Hematopoietic multipotent progenitor cell treated with erythropoietin and hydrocortisone succinate and interleukin-3 and kit ligand, for 8 days (in vitro differentiated cells): ENCODE results near the gene MCM8.
A peak's percentile ranks its signal among the peaks of the same experiment; 100 is the strongest.

Experiments
- DNase-seq: peaks from one replicate; pipeline ENCODE4 v3.0.0-alpha.2; 2015

The MCM8 gene

GRCh38 chr20:5950271-5951031 lies at the start of gene MCM8, which contains the start of gene TRMT6:
Gene MCM8, plus strand, starts transcription at chr20:5950652. Its CDS starts 1,364 bp downstream, at chr20:5952016.
Gene TRMT6, minus strand, starts transcription at chr20:5950533. Its CDS starts 128 bp downstream, at chr20:5950405.
- peak; percentile 97 for DNase-seq

DNA sequence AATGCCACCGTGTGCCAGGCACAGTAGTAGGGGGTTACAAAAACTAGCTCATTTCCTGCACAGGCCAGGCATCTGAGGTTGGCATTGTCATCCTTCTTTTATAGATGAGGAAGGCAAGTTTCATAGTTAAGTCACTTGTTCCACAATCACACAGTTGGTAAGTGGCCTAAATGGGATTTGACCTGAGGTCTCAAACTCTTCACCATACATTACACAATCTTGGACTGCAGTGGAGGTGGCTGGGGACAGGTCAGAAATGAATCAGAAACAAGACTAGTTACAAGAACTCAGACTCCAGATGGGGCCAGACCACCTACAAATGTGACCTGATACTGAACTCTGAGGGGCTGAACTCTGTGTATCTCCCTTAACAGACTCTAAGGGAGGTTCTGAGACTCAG lies 49.5 kb upstream of the MCM8 start:
- no peak for DNase-seq

DNA sequence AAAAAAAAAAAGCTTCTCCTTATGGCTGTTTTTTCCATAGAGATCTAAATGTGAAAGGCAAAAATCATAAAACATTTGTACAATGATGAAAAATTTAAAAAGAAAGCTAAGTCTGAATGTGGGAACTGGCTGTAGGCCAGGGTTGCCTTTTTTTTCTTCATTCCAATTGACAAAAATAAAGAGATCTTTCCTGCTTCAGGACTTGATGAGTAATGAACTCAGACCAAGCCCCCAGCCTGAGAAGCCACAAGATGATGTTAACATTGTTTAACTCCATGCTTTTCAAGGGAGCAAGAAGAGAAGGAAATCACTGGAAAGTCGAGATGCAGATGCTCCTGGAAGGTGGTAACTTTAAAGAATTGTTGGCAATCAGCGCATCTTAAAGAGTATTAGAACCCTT lies 41.5 kb upstream of the MCM8 start:
- no peak for DNase-seq

GRCh38 chr20:5910186-5910585 lies 40.3 kb upstream of the MCM8 start:
- DNase-seq: no peak

DNA sequence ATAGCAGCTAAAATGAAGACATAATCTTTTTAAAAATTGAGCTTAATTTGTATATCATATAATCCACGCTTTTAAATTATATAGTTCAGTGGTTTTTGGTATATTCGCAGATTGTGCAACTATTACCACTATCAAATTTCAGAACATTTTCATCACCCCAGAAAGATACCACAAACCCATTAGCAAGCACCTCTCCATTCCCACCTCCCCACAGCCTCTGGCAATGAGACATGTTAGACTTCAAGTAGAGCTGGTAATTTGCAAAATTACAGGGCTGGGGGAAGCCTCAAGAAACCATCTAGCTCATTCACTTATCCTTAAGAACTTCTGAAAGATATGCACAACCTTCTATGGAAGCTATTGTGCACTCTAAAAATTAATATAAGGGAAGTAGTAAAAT lies 37.3 kb upstream of the MCM8 start:
- DNase-seq: no peak

DNA sequence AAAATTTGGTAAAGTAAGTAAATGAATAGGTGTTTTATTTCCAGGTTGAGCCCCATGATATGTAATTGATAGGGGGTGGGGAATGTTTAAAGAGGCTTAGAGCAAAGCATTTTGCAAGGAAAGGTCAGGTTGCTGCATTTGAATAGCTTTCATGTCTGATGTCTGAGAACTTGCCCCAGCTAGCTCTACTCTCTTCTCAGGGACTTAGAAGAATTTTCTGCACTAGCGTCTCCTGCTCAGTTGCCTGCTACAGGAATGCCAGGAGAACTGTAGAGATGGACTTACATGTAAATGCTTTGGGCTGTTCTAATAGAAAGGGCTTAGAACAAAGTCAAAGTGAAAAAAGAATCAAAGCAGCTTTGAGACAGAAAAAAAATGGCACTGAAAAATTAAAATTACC lies 35.6 kb upstream of the MCM8 start:
- no peak for DNase-seq

GRCh38 chr20:5918856-5919625 lies 31.4 kb upstream of the MCM8 start:
- DNase-seq: no peak

- no peak for DNase-seq
Measured at GRCh38 chr20:5919626-5920544, 30.6 kb upstream of the MCM8 start.

DNA sequence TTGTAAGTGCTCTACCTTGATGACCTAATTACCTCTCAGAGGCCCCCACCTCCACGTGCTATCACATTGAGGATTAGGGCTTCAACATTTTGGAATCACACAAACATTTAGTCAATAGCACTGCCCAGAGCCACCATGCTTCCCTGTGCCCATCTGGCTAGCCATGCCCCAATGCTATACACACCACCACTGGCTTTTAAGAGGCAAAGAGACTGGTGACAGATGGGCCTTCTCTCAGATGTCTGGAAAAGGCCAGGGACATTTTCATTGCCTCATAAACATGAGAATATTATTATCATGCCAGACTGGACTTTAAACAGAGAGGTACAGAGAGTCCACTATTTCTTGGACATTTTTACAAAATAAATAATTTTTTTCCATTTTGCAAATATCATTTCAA lies 29.9 kb upstream of the MCM8 start:
- DNase-seq: no peak

- DNase-seq: no peak
Measured at GRCh38 chr20:5923493-5923892, 27.0 kb upstream of the MCM8 start.

DNA sequence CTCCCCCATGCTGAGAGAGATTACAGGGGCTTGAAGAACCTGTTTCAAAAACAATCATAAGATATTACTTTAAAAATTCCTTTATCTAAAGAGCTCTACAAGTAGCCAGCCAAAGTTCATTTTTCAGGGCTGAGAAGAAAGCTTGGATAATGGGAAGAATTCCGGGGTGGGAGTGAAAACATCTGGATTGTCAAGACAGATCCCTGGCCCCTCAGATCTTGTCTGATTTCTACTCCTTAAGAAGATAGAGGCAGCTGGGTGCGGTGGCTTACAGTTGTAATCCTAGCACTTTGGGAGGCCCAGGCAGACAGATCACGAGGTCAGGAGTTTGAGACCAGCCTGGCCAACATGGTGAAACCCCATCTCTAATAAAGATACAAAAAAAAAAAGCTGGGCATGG lies 24.9 kb upstream of the MCM8 start:
- DNase-seq: no peak

GRCh38 chr20:5927749-5928462 lies 22.5 kb upstream of the MCM8 start:
- DNase-seq: no peak

- DNase-seq: no peak
Measured at GRCh38 chr20:5928836-5929715, 21.4 kb upstream of the MCM8 start.

GRCh38 chr20:5931411-5931810 lies 19.0 kb upstream of the MCM8 start:
- no peak for DNase-seq

- no peak for DNase-seq
Measured at GRCh38 chr20:5932796-5933195, 17.7 kb upstream of the MCM8 start.

DNA sequence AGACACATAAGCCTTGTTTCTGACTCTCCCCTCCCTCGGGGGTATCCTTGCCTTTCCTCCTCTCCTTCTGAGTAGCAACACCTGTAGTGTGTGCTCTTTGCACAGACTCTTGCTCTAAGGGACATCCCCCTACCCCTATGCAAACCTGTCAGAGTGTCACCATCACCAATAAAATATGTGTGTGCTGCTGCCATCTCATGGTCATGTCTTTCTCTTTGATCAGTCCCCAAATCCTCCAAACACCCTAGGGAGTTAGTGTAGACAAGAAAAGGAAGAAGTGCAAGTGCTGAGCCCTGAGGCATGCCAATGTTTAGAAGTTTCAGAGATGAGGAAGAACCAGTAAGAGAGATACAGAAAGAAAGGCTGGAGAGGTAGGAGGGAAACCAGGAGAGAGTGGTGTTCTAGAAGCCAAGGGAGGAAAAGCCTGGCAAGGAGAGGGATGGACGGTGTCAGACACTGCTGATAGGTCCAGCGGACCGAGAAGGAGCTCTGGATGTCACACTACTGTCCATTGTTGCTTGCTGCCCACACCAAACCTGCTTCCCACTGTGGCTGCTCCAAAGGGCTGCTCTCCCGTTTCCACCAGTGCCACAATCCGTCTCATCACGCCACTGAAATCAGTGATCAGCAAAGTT lies 16.5 kb upstream of the MCM8 start:
- peak; percentile 16 for DNase-seq

DNA sequence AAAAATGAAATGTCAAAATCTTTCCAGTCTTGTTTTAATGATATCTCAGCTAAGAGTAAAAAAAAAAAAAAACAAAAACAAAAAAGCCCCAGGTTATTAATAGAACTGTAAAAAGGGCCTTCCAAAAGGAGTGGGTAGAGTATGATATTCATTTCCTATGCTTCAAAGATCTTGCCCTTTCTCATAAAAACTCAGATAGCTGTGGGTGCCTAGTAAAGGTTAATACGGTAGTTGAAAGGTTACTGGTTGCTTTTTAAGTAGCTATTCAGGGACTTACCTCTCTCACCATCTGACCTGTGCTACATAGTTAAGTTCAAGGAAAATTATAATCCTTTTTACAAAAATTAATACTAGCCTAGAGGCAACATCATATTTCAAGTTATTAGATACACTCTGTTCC lies 15.1 kb upstream of the MCM8 start:
- DNase-seq: no peak

DNA sequence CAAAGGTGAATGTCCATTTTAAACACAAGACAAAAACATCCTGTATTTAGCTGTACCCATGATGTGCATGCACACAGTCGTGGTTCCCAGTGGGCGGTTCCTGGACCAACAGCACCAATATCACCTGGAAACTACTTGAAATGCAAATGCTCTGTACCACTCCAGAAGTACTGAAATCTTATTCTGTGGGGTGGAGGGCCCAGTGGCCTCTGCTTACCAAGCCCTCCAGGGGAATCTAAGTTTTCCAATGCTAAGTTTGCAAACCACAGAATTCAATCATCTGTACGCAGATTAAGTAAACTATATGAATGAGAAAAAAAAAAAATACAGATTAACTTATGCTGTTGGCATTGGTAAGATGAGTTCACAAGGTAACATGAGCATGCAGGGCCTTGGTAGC lies 14.2 kb upstream of the MCM8 start:
- DNase-seq: no peak

DNA sequence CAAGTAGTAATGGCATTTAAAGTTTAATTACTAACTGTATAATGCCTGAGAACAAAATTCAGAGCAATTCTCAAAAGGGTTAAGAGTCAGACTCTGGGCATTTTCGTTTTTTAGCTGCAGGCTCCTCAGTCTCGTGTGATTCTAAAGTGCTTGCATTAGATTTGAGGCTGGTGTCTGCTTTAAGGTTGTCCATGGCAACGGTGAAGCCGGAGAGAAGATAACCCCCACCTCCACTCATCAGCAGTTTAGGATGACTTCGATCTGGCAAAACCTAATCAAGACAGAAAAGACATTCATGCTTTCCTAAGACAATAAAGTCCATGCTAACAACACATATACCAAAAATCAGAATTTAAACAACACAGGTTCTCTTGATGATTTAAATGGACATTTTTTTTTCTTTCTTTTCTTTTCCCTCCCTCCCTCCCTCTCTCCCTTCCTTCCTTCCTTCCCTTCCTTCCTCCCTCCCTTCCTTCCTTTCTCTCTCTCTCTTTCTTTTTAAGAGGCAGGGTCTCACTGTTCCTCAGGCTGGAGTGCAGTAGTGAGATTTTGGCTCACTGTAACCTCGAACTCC lies 11.9 kb upstream of the MCM8 start:
- no peak for DNase-seq

DNA sequence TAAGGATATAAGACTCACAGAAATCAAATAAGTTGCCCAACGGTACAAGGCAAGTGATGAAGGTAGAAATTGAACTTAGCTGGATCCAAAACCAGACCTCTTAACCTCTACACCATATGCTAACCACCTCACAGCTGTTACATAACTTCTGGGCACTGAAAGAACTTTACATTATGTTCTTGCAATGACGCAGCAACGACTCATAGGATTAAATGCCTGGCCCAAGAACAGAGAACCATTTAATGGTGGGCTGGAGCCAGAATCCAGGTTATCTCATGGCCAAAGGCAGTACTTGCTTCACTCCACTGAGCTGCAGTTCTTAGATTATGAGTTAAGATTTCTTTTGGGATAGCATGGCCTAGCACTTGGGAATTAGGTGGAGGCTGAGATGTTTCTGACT lies 4.5 kb upstream of the MCM8 start:
- peak; percentile 11 for DNase-seq

DNA sequence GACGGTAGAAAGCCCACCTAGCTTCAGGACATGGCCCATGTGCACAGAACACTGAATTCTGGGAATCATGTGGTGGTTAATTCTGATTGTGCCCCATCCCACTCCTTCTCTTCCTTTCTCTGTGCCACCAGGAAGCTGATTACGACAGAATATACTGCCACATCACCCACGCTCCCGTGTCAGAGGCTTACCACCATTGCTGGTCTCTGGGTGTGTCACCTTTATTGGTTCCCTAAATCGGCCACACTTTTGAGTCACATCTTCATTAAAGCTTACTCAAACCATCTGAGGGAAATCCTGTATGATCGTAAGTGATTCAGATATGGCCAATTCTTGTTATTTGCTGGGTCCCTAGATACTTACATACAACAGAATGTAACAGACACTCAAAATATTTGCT lies 3.2 kb upstream of the MCM8 start:
- no peak for DNase-seq
